ENCODE data around the gene PPP1R14C.
"Not testable (repeated sequence)": the region's sequence is repeated elsewhere in the genome, so short reads cannot be mapped to it uniquely, and the experiment has no call there.

Gene PPP1R14C, protein sequence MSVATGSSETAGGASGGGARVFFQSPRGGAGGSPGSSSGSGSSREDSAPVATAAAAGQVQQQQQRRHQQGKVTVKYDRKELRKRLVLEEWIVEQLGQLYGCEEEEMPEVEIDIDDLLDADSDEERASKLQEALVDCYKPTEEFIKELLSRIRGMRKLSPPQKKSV

GRCh38 chr6:150142670-150143515 lies at the start of gene PPP1R14C:
Gene PPP1R14C (plus strand): TSS chr6:150143044. CDS start chr6:150143193, 149 bp downstream.
- DNase-seq = peak; percentile 45

GRCh38 chr6:150093397-150093796 lies 49.4 kb upstream of the PPP1R14C start:
- no peak for DNase-seq

GRCh38 chr6:150098155-150098554 lies 44.7 kb upstream of the PPP1R14C start:
- DNase-seq = no peak

GRCh38 chr6:150099546-150099945 lies 43.3 kb upstream of the PPP1R14C start:
- no peak for DNase-seq

DNA sequence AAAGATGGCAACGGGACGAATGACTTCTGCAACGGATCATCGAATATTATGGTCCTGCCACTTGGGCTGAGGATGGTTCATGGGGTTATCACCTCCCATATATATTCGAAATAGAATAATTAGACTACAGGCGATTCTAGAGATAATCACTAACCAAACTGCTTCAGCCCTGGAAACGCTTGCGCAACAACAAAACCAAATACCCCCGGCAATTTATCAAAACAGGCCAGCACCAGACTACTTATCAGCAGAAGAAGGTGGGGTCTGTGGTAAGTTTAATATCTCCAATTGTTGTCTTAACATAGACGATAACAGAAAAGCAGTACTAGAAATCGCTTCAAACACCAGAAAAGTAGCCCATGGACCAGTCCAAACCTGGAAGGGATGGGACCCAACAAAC lies 42.9 kb upstream of the PPP1R14C start:
- no peak for DNase-seq

DNA sequence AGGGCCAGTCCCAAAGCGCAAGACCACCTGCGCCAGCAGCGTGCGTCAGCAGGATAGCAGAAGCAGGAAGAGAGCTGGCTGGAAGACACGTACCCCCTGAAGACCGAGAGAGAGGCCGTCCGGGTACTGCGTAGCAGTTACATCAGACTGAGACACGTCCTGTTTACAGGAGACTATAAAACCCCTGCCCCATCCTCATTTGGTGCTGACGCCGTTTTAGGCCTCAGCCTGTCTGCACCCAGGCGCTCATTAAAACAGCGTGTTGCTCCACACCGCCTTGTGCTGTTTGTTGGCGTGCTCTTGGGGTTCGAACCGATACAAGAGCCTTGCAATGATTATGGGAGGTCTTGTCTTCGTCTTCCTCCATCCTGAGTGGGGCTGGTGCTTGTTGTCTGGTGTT lies 42.1 kb upstream of the PPP1R14C start:
- DNase-seq = no peak

GRCh38 chr6:150102750-150103270 lies 40.0 kb upstream of the PPP1R14C start:
- DNase-seq = no peak

DNA sequence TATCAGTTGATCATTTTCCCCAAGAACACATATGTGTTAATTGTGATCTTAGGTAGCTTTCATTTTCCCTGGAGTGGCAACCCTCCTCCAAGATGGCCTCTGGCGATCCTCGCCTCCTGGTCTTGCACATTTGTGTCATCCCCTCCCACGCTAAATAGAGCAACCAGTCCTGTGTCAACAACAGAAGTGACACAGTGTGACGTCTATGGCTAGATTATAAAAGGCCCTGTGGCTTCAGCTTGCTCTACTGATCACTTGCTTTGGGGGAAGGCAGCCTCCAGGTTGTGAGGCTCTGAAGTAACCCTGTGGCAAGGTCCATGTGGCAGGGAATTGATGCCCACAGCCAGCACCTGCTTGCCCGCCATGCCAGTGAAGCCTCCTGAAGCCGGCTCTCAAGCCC lies 30.6 kb upstream of the PPP1R14C start:
- no peak for DNase-seq

DNA sequence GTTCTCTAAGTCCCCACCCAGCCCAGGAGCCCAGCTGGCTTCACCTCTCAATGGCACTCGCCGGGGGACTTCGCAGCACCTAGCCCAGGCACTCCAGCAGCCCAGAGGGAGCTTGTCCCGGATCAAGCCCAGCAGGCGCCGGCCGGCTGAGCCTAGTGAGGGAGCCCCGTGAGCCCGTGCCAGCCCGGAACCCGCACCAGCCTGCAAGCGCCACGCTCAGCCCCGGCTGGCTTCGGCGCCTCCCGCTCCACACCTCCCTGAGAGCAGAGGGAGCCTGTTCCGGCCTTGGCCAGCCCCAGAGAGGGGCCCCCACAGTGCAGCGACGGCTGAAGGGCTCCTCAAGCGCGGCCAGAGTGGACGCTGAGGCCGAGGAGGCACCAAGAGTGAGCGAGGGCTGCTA lies 27.1 kb upstream of the PPP1R14C start:
- no peak for DNase-seq

- DNase-seq = no peak
These were observed 26.5 kb upstream of the PPP1R14C start for GRCh38 chr6:150116200-150116800.

DNA sequence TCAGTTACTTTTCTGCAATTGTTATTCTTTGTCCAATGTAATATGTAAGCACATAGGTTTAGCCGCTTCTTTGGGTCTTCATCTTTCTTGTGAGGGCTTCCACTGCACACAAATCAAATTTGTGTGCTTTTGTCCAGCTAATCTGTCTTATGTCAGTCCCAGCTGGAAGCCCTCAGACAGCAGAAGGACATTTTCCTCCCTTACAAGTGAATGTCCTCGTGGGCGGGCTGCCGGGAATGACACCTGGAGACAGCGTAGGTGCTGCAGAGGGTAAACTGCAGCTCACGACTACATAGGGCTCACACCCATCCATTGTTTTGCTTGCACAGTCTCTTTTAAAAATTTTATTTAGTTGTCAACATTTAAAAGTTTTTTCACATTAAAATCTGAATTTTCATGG lies 24.6 kb upstream of the PPP1R14C start:
- DNase-seq = no peak

- no peak for DNase-seq
These were observed 24.2 kb upstream of the PPP1R14C start for GRCh38 chr6:150118627-150119026.

- DNase-seq = no peak
These were observed 23.7 kb upstream of the PPP1R14C start for GRCh38 chr6:150119173-150119572.

GRCh38 chr6:150123645-150124044 lies 19.2 kb upstream of the PPP1R14C start:
- DNase-seq = no peak

DNA sequence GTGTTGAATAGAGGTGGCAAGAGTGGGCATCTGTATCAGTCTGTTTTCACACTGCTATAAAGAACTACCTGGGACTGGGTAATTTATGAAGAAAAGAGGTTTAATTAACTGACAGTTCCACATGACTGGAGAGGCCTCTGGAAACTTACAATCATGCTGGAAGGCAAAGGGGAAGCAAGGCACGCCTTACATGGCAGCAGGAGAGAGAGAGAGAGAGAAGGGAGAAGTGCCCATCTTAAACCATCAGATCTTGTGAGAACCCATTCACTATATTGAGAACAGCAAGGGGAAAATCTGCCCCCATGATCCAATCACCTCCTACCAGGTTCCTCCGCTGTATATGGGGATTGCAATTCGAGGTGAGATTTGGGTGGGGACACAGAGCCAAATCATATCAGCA lies 18.6 kb upstream of the PPP1R14C start:
- no peak for DNase-seq

DNA sequence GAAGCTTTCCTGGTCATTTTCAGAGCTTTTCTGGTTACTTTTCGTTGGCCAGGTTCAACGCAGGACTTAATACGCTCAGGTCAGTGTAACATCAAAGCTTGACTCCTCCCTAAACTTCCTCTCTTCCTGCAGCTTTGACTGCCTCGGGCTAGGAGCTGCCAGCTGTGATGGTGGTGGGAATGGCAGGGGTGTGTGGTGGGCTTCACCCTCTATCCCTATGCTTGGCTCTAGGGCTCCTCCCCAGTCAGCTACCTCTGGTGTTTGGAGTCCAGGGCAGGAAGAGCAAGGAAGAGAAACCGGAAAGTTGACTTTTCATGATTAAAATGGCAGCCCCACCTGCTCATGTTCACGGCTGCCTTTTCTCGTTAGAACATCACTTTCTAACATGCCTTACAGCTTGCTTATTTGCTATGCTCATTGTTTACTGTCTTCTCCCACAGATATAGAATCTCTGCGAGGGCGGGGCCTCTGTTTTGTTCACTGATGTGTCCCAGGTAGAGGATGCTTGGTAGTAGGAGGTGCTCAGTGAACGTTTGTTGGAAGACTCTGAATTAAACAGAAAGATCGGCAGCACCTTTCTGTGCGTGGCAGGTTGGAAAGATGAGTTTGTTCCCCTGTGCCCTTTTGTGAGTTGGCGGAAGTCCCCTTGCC lies 16.1 kb upstream of the PPP1R14C start:
- DNase-seq = no peak

GRCh38 chr6:150128425-150128824 lies 14.4 kb upstream of the PPP1R14C start:
- no peak for DNase-seq

DNA sequence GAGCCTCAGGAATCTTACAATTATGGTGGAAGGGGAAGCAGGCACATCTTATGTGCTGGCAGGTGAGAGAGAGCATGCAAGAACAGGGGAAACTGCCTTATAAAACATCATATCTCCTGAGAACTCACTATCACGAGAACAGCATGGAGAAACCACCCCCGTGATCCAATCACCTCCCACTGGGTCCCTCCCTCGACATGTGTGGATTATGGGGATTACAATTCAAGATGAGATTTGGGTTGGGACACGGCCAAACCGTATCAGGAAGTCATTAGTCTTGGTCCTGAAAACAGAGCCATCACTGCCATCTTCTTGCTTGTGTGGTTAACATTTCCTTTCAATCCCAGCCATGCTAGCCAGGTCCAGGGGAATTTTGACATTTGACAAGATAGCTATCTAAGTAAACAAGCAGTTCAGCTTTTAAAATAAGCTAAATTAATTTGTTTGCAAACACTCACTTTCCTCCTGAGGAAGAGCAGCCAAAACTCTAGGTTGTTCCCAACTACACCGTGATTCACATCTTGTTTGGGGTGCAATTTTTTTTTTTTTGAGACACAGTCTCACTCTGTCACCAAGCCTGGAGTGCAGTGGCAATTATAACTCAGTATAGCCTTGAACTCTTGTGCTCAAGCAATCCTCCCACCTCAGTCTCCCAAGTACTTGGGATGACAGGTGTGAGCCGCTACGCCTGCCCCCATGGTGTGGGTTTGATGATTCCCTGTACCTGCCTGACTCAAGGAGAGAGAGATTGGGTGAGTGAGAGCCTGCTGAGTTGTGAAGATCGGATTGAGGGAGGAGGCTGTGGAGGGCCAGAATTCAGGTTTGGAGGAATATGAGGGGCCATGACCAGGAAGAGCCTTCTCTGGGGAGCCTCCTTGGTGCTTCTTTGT lies 13.0 kb upstream of the PPP1R14C start:
- DNase-seq = no peak

GRCh38 chr6:150133686-150134085 lies 9.2 kb upstream of the PPP1R14C start:
- DNase-seq = no peak

GRCh38 chr6:150134280-150134920 lies 8.4 kb upstream of the PPP1R14C start:
- DNase-seq = no peak

GRCh38 chr6:150137711-150138110 lies 5.1 kb upstream of the PPP1R14C start:
- not testable (repeated sequence) for DNase-seq

DNA sequence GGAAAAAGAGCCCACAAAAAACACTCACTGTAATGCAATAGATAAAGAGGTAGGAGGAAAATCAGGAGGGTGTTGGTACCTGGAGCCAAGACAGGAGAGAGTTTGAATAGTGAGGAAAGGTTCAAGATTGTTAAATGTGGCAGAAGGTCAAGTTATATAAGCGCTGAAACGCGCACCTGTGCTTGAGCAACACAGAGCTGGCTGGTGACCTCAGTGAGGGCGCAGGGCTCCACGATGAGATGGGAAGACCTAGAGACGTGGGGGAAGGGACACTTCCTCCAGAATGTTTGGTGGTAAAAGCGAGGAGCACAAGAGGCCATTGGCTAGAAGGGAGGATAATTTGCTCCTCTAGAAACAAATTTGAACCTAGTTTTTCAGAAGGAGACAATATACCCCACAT lies 4.2 kb upstream of the PPP1R14C start:
- DNase-seq = no peak

Data from stimulated activated CD8-positive, alpha-beta memory T cell treated with anti-CD3 and anti-CD28 coated beads, Interleukin-4, amount 100 ng/mL, for 48 hours (primary cell).